Smooth muscle cell (in vitro differentiated cells): ENCODE measurements around the gene TM9SF2. TPM values are rescaled to one million over a fixed set of nuclear protein-coding genes. Genes with fewer than 3 reads are reported as not detected.

ENCODE experiments used
- DNase-seq: peaks from one replicate; lab custom pipeline; 2025; ENCODE audit not compliant: unreplicated experiment; lab: John Stamatoyannopoulos, UW
- H2AFZ ChIP-seq: fragments of 200-600 bp; sonication (generic); 2 replicates; pipeline ENCODE4 v1.6.0; 2016; ENCODE audit warnings: antibody characterized with exemption, low read depth, mild to moderate bottlenecking
- H3F3A ChIP-seq: fragments of 200-600 bp; sonication (generic); 2 replicates; pipeline ENCODE4 v1.6.0; 2017; ENCODE audit warnings: antibody characterized with exemption, low read depth
- H3K27ac ChIP-seq: fragments of 200-600 bp; sonication (generic); 2 replicates; pipeline ENCODE4 v1.5.1; 2016; ENCODE audit warnings: low read depth, mild to moderate bottlenecking
- H3K27me3 ChIP-seq: fragments of 200-600 bp; sonication (generic); 2 replicates; pipeline ENCODE4 v1.6.1; 2016; ENCODE audit warnings: low read depth, mild to moderate bottlenecking
- H3K36me3 ChIP-seq: fragments of 200-600 bp; sonication (generic); 2 replicates; pipeline ENCODE4 v1.5.1; 2016; ENCODE audit warnings: low read depth
- H3K4me1 ChIP-seq: fragments of 200-600 bp; sonication (generic); 2 replicates; pipeline ENCODE4 v1.5.1; 2016; ENCODE audit warnings: low read depth
- H3K4me2 ChIP-seq: fragments of 200-600 bp; sonication (generic); 2 replicates; pipeline ENCODE4 v1.6.0; 2016; ENCODE audit warnings: mild to moderate bottlenecking
- H3K4me3 ChIP-seq: fragments of 200-600 bp; sonication (generic); 2 replicates; pipeline ENCODE4 v1.5.1; 2016; ENCODE audit warnings: mild to moderate bottlenecking
- H3K79me2 ChIP-seq: fragments of 200-600 bp; sonication (generic); 2 replicates; pipeline ENCODE4 v1.6.0; 2016; ENCODE audit warnings: low read depth, mild to moderate bottlenecking
- H3K9ac ChIP-seq: fragments of 200-600 bp; sonication (generic); 2 replicates; pipeline ENCODE4 v1.6.0; 2016; ENCODE audit warnings: low read depth
- H3K9me3 ChIP-seq: fragments of 200-600 bp; sonication (generic); replicated peaks from 2 replicates; pipeline ENCODE4 v1.5.1; 2016; ENCODE audit warnings: low read depth
- H4K20me1 ChIP-seq: fragments of 200-600 bp; sonication (generic); 2 replicates; pipeline ENCODE4 v1.6.0; 2016; ENCODE audit warnings: low read depth
- CTCF ChIP-seq: fragments of 200-600 bp; sonication (generic); IDR thresholded peaks from 2 replicates; pipeline ENCODE4 v1.5.1; 2017; ENCODE audit warnings: borderline replicate concordance, mild to moderate bottlenecking, antibody characterized with exemption; ENCODE audit not compliant: insufficient read depth, poor library complexity, severe bottlenecking
- WGBS: methylation state at CpG from one replicate; pipeline ENCODE4 v1.1.7; 2016; ENCODE audit warnings: low lambda C conversion rate; 5-methylcytosine and 5-hydroxymethylcytosine counted together
- polyA plus RNA-seq: library from polyadenylated mRNA; unstranded; fragments of >200 nt; fragmentation: Nextera tagmentation; extraction: Ambion mirVana; gene quantifications from 2 replicates; pipeline ENCODE4 v1.2.1, GENCODE V29; 2016
- total RNA-seq: library from RNA; depleted of rRNA; stranded (reverse); fragments of >200 nt; gene quantifications from 2 replicates; pipeline ENCODE4 v1.2.3, GENCODE V29; 2014

Gene TM9SF2
- total and polyA plus RNA-seq, 2 experiments from 2014 or later: 195 to 272 TPM

GRCh38 chr13:99546878-99547277 lies 45.6 kb downstream of the TM9SF2 start:
- Histone ChIP-seq H2AFZ (no peak overlapping the region), H3K9ac (no peak overlapping the region), H3K9me3 (no peaks in the 10 kb centered on the region), H3K36me3 (peaks cover 12% of the 10 kb centered on the region), H3K4me1 (no peaks in the 10 kb centered on the region), H3F3A (no peaks in the 10 kb centered on the region), H3K79me2 (no peaks in the 10 kb centered on the region), H3K4me3 (no peak overlapping the region), H3K27me3 (no peaks in the 10 kb centered on the region), H3K4me2 (no peak overlapping the region), H3K27ac (no peak overlapping the region), H4K20me1 (peaks cover 11% of the 10 kb centered on the region)
- no peak for TF ChIP-seq CTCF
- no peak for DNase-seq
- WGBS: 98% methylated on average over 7 of the region's 7 CpGs

- peaks cover 17% of the 10 kb centered on the region for H3K36me3 ChIP-seq
- no peaks in the 10 kb centered on the region for H3K9me3 ChIP-seq
- H4K20me1 ChIP-seq: peaks cover 7% of the 10 kb centered on the region
- H2AFZ ChIP-seq: no peak overlapping the region
- H3K4me1 ChIP-seq: no peaks in the 10 kb centered on the region
- WGBS: 93% methylated on average over 4 of the region's 4 CpGs
- H3K4me2 ChIP-seq: no peak overlapping the region
- no peak for DNase-seq
- no peak overlapping the region for H3K27ac ChIP-seq
- no peak overlapping the region for H3K9ac ChIP-seq
- H3K27me3 ChIP-seq: no peaks in the 10 kb centered on the region
- no peaks in the 10 kb centered on the region for H3F3A ChIP-seq
- H3K79me2 ChIP-seq: no peaks in the 10 kb centered on the region
- TF ChIP-seq CTCF: no peak
- no peak overlapping the region for H3K4me3 ChIP-seq
These were observed 47.2 kb downstream of the TM9SF2 start for GRCh38 chr13:99548448-99548847.

- TF ChIP-seq CTCF: no peak
- Histone ChIP-seq H3K4me2 (no peak overlapping the region), H3K4me3 (no peak overlapping the region), H2AFZ (no peak overlapping the region), H3K4me1 (no peaks in the 10 kb centered on the region), H4K20me1 (peaks cover 4% of the 10 kb centered on the region), H3K79me2 (no peaks in the 10 kb centered on the region), H3K9ac (no peak overlapping the region), H3F3A (peaks cover 4% of the 10 kb centered on the region), H3K27me3 (no peaks in the 10 kb centered on the region), H3K27ac (no peak overlapping the region), H3K36me3 (peaks cover 31% of the 10 kb centered on the region), H3K9me3 (no peaks in the 10 kb centered on the region)
- 94% methylated on average over 5 of the region's 5 CpGs for WGBS
- no peak for DNase-seq
These were observed 51.8 kb downstream of the TM9SF2 start for GRCh38 chr13:99553033-99553432.

- Histone ChIP-seq H3K9ac (no peak overlapping the region), H3K4me1 (no peaks in the 10 kb centered on the region), H2AFZ (no peak overlapping the region), H3K79me2 (peaks cover under 1% of the 10 kb centered on the region), H3K9me3 (no peaks in the 10 kb centered on the region), H4K20me1 (peaks cover 20% of the 10 kb centered on the region), H3K4me2 (no peak overlapping the region), H3K27me3 (no peaks in the 10 kb centered on the region), H3K36me3 (peaks cover 27% of the 10 kb centered on the region), H3F3A (peaks cover 4% of the 10 kb centered on the region), H3K27ac (peak overlapping the region; percentile 39), H3K4me3 (no peak overlapping the region)
- 94% methylated on average over 5 of the region's 5 CpGs for WGBS
- DNase-seq: no peak
- no peak for TF ChIP-seq CTCF
These were observed 53.9 kb downstream of the TM9SF2 start for GRCh38 chr13:99555149-99555548.
